GF-D8 (cell line): ENCODE measurements around the gene CLDN9.

Experiments
- DNase-seq: peaks from one replicate; lab custom pipeline; 2025; lab: John Stamatoyannopoulos, UW

CLDN9 gene, protein sequence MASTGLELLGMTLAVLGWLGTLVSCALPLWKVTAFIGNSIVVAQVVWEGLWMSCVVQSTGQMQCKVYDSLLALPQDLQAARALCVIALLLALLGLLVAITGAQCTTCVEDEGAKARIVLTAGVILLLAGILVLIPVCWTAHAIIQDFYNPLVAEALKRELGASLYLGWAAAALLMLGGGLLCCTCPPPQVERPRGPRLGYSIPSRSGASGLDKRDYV

DNA sequence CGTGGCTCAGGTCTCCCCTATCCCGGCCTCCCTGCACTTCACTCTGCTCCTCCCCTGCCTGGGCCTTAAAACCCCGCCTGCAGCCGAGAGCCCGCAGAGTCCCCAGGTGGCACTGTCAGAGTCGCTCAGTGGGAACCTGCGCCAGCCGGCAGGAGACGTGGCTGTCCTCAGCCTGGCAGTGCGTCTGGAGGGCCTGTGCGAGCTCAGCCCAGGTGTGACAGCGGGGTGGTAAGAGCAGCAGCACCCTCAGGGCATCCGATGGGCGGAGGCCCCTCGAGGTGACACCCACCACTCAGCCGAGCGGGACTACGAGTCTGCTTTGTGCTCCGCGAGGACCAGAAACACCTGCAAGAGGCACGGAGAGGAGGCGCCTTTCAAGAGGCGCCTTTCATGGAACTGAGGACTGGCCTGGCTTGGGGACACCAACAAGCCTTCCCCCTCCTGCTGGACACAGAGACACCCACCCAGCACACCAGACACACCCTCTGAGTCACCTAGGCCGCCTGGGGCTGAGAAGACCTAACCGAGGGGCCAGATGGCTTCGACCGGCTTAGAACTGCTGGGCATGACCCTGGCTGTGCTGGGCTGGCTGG is at the start of gene CLDN9:
TSS of gene CLDN9 (plus strand) at position 96 of the 593 bp plus-strand sequence. CDS start at position 536, 440 bp downstream.
- no peak for DNase-seq

DNA sequence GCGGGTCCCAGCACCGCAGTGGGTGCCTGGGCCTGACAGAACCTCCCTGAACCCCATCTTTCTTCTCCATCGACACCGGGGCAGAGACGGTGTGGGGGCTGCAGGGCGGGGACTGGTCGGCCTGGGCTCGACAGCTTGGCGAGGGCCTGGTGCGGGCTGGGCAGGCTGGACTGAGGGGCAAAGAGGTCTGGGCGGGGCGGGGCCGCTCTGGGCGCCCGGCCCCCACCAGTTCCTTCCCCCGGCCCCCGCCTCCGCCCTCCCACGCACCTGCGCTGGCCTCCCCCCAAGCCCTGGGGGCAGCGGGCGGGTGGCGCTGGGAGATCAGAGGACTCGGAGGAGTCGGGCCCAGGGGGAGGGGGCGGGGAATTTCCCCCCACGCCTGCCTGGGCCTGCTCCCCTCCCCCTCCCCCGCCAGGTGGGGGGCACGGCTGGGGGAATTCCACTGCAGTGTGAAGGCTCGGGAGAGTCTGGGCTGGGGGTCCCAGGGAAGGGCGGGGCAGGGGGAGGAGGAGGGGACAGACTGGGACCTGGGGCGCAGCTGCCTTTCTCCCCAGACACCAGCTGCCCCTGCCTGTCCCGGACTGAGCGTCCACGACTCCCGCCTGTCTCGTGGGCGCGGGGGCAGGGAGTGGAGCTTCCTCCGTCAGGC is 49.5 kb upstream of the CLDN9 start:
- no peak for DNase-seq

DNA sequence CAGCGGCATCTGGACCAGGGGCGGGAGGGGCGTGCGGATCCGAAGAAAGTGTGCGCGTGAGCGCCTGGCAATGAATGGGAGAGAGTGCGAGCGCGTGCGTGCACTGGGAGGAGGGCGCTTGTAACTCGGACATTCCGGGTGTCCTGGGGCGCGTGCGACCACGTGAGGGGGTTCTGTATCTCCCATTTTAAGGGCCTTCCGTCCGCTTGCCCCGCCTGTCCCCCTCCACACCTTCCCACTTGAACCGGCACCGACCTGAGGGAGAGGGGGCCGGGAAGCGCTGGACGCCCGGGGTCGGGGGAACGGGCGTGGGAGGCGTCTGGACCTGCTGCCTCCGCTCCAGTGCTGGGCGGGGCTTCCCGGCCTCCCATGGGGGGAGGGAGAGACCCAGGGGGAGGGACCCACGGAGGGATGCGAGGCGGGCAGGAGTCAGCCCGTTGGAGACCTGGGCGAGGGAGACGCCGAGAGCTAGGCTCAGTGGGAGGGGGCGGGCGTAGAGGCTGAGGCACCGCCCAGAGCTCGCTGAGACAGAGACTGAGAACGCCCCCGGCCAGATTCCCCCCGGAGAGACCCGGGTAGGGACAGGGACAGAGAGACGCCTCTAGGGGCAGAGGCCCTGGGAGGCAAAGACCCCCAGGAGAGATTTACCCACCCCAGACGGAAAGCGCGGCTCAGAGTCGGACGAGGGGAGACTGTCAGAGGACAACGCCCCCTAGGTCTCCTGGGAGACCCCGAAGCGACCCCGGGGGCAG is 48.8 kb upstream of the CLDN9 start, which contains the start of gene KREMEN2:
TSS of gene KREMEN2 (plus strand) at position 553 of the 752 bp plus-strand sequence. CDS start 246 bp downstream, outside the sequence.
- DNase-seq: peak; percentile 7

DNA sequence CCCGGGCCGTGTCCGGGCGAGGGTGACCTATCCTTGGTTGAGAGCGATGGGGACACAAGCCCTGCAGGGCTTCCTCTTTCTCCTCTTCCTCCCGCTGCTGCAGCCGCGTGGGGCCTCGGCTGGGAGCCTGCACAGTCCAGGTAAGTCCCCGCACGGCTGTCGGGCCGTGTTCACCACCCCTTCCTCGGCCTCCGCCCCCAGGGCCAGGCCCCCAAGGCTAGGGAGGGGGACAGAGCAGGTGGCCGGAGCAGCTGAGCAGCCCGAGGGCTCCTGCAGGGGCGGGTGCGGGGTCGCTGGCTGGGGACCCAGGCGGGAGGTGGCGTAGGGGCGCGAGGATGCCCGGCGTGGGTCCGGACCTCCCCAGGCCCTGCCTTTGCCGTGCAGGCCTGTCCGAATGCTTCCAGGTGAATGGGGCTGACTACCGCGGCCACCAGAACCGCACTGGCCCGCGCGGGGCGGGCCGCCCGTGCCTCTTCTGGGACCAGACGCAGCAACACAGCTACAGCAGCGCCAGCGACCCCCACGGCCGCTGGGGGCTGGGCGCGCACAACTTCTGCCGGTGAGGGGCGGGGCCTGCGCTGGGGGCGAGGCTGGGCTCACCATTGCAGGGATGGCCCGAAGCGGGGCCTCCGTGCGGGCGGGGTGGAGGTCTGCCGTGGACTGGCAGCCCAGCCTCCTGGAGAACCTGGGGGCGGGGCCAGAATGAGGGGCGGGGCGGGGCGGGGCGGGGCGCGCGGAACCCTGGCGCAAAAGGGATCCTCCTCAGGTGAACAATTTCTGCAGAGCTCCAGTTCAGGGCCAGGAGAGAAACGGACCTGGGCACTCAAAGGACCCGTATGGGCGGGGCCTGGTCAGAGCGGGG is 48.0 kb upstream of the CLDN9 start:
- DNase-seq: peak; percentile 47

DNA sequence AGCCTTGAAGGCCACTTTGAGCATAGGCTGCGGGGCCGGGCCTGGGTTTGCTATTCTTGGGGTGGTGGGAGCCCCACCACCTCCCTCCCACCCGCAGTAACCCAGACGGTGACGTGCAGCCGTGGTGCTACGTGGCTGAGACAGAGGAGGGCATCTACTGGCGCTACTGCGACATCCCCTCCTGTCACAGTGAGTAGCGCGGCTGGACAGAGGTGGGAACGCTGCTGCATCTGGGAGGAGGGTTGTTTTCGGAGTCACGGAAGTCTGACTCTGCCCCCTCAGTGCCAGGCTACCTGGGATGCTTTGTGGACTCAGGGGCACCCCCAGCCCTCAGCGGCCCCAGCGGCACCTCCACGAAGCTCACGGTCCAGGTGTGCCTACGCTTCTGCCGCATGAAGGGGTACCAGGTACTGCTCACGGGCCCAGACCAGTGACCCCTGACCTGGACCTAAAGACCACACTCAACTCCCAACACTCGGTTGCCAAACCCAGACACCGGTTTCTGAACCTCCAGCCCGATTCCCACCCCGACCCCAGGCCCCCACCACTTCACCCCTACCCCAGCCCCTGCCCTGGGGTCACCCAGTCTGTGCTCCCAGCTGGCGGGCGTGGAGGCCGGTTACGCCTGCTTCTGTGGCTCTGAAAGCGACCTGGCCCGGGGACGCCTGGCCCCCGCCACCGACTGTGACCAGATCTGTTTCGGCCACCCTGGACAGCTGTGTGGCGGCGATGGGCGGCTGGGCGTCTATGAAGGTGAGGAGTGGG is 46.5 kb upstream of the CLDN9 start:
- DNase-seq: no peak

DNA sequence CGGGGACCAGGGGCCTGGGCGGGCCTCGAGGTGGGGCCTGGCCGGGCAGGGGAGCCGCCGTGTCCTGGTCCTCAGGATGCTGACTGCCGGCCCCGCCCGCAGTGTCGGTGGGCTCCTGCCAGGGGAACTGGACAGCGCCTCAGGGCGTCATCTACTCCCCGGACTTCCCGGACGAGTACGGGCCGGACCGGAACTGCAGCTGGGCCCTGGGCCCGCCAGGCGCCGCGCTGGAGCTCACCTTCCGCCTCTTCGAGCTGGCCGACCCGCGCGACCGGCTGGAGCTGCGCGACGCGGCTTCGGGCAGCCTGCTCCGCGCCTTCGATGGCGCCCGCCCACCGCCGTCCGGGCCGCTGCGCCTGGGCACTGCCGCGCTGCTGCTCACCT is 45.9 kb upstream of the CLDN9 start:
- DNase-seq: no peak

DNA sequence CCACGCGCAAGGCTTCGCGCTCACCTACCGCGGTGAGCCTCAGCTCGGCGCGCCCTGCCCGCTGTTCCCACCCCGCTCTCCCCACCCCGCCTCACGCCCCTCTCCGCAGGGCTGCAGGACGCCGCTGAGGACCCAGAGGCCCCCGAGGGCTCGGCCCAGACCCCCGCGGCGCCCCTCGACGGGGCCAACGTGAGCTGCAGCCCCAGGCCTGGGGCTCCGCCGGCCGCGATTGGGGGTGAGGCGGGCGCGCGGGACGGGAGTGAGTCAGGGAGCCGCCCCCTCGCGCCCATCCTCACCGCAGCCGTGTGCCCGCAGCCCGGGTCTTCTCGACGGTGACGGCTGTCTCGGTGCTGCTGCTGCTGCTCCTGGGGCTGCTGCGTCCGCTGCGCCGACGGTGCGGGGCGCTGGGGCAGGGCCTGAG is 45.5 kb upstream of the CLDN9 start:
- no peak for DNase-seq

DNA sequence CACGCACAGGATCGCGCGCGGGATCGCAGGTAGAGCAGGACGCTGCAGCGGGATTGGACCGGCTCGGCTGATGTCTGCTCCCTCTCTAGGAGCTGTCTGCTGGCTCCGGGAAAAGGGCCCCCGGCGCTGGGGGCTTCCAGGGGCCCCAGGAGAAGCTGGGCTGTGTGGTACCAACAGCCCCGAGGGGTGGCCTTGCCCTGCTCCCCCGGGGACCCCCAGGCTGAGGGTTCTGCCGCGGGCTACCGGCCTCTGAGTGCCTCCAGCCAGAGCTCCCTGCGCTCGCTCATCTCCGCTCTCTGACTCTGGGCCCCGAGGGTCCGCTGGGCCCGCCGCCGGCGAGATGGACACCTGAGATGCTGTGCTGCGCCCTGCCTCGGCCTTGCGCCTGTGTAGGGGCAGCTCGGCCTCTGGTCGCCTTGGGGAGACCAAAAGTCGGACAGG is 45.0 kb upstream of the CLDN9 start:
- DNase-seq: no peak

DNA sequence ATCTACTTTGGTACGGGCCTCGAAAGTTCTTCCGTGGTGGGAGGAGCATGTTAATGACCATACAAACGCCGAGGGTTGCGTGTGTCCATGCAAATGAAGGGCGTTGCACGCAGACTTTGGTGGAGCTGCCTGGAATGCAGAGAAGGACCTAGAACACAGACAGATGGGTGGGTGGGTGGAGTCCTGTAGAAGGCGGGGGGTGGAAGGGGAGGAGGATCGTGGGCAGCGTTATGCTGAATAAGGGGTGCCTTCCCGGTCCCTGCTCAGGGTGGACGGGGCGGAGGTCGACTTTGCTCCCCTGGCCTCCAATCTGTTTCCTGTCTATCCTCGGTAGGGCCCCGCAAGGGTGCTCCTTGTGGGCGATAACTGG is 44.4 kb upstream of the CLDN9 start:
- no peak for DNase-seq

DNA sequence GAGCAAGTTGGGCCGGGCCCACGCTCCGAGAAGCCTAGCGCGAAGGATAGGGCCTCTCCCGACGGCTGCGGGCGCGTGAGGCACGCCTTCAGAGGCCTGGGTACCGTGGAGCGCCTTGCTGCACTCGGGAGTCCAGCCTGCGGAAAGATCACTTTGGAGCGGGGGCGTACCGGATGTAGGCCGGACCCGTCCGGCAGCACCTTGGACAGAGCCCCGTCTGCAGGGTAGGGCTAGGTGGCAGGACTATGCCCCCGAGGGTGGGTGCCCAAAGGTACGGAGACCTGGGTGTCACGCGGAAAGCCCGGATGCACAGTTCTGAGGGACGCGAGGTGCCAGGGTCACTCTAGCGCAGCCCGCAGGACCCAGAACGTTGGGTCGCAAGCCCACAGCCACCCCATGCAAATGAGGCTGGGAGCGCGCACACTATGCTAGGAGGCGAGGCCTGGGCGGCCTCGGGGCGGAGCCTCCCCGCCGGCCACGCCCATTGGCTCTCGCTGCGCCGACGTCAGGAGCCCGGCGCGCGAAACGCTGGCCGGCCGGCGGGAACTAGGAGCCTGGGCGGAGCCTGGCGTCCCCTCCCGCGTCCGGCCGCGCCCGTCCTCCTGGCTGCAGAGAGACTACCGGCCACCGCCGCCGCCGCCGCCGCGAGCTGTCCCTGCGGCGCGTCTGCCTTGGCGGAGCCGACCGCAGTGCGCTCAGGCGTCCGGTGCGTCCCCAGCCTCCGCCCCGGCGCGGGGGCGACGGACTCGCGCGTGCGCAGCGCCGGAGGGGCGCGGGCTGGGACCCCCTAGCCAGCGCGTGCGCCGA is 43.8 kb upstream of the CLDN9 start, which contains the start of gene PAQR4:
TSS of gene PAQR4 (plus strand) at position 611 of the 807 bp plus-strand sequence. CDS start 327 bp downstream, outside the sequence.
- DNase-seq: peak; percentile 69

DNA sequence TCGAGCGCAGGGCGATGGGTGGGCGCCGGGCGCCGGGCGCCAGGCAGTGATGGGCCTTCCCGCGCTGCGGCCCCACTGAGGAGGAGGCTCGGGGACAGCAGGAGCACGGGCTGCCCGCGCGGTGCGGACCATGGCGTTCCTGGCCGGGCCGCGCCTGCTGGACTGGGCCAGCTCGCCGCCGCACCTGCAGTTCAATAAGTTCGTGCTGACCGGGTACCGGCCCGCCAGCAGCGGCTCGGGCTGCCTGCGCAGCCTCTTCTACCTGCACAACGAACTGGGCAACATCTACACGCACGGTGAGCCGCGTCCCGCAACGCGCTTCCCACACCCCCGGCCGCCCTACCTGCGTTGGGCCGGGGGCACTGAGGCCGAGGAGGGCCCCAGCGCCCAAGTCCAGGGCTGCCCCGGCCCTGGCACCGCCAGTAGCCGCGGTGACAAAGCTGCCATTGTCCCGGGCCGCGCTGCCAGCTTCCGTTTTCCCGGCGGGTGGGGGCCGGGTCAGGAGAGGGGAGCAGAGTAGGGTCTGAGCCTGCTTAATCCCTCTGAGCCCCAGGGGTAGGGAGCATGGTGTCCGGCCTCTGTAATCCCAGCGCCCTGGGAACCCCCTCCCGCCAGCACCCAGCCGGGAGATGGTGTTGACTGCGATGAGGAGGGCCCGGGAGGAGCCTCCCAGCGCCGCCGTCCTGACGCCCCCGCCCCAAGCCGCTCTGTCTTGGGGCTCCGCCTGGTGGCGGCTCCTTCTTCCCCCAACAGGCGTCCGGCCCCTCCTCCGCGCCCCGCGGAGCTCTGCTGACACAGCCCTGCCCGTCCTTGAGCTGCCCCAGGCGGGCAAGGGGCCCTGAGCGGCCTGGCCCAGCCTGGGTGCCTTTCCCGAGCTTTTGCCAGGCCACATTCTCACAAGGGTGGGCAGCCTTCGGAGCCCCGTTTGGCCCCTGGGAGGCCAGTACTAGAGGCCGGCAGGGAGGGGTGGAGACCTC is 42.9 kb upstream of the CLDN9 start:
- DNase-seq: peak; percentile 11

DNA sequence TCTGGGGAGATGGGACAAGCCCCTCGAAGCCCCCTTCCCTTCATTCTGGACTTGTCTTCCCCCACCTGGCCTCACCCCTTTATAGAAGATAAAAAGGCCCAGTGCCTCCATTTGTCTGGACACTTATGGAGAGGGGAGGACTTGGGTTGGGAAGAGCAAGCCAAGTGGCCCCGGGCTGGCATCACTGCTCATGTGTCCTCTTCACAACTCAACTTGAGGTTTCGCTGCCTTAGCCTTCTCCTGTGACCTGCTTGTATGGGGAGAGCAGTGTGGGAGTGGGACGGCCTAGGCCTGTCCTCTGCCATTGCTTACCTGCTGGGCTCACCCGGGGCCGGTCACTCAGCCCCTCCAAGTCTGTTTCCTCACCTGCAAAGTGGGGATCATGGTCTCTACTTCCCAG is 42.2 kb upstream of the CLDN9 start:
- no peak for DNase-seq

DNA sequence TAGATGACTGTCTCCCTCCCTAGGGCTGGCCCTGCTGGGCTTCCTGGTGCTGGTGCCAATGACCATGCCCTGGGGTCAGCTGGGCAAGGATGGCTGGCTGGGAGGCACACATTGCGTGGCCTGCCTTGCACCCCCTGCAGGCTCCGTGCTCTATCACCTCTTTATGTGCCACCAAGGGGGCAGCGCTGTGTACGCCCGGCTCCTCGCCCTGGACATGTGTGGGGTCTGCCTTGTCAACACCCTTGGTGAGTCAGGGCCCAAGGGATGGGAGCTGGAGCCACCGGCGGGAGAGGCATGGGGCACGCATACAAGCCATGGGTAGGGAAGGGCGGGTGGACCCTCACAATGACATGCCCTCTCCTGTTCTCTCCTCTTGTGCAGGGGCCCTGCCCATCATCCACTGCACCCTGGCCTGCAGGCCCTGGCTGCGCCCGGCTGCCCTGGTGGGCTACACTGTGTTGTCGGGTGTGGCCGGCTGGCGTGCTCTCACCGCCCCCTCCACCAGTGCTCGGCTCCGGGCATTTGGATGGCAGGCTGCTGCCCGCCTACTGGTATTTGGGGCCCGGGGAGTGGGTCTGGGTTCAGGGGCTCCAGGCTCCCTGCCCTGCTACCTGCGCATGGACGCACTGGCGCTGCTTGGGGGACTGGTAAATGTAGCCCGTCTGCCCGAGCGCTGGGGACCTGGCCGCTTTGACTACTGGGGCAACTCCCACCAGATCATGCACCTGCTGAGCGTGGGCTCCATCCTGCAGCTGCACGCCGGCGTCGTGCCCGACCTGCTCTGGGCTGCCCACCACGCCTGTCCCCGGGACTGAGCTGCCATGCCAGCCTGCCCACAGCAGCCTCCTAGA is 41.4 kb upstream of the CLDN9 start:
- DNase-seq: no peak

DNA sequence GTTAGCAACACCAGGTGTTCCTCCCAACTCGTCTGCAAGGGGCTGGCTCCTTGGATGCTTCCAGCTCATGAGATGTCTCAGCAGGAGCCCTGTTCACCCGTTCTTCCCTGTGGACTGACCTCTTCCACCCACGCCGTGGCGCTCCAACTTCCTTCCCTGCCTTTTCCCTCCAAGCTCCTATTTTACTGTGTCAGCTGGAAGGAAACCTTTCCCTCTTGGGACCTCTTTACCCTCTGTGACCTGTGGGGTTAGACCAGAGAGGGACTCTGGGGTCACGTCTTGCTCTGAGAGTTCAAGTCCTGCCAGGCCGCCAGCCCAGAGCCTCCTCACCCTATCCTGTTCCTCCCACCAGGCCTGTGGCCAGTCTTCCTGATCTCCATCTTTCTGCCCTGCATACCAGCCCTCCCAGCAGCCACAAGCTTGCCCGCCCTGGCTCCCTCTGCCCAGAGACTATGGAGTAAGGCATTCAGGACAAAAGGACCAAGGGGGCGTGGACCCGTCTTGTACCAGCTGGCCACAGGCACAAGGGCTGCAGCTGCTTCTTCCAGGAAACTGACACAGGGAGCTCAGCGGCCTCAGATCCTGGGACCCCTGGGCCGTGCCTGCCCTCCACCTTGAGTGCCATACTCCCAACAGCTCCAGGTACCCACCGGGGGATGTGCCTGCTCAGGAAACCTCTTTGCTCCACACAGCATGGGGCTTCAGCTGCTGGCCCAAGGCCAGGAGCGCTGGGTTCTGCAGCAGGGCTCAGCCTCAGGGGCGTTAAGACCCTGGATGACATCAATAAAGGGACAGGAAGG is 40.5 kb upstream of the CLDN9 start:
- DNase-seq: no peak

DNA sequence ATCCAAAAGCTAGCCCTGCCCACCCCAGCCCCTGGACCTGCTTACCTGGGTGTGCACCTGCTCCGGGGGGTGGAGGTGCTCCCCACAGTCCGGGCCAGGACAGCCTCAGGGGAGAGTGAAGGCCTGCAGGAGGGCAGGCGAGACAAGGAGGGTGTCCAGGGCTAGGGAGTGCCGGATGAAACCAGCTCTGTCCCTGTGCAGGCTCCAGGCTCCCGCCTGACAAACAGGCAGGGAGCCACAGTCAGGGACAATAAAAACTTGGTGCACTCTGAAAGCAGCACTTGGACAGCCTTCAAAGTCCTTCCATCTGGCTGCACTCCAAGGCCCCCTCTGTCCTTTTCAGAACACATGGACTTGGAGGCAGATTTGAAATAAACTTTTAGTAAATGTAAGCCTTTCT is 39.6 kb upstream of the CLDN9 start:
- no peak for DNase-seq

DNA sequence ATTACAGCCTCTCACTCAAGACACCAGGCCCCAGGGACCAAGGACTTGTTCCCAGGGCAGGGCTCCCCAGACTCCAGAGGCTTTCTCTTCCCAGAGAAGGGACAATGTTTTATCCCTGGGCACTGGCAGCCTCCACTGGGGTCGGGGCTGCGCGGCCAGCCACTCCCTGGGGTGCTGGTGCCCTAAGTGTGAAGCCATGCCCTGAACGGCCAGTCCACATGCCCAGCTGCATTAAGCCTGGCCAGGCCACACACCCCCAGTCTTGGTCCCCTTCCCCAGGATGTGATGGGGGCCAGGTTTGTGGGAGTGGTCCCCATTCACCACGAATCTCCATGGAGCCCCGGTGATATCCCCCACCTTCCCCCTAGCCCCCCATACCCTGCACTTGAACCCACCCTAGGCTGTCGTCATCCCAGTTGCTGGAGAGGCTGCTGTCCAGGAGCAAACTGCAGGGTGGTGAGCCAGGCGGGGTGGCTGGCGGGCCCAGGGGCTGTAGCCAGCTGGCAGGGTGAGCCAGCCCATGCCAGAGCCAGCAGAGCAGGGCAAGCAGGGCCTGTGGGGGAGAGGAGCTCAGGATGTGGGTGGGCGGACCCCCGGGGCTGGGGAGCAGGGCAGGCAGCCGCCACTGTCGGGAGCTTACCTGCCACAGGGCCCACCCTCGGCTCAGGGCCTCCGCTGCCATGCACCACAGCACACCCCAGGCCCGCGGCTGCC is 39.0 kb upstream of the CLDN9 start:
- DNase-seq: no peak
